ENCODE data around the gene PRAME. TPM values are rescaled to one million over a fixed set of nuclear protein-coding genes. Genes with fewer than 3 reads are reported as not detected.

PRAME gene
- total and polyA plus RNA-seq, 5 donors from 2014 or later: not detected

DNA sequence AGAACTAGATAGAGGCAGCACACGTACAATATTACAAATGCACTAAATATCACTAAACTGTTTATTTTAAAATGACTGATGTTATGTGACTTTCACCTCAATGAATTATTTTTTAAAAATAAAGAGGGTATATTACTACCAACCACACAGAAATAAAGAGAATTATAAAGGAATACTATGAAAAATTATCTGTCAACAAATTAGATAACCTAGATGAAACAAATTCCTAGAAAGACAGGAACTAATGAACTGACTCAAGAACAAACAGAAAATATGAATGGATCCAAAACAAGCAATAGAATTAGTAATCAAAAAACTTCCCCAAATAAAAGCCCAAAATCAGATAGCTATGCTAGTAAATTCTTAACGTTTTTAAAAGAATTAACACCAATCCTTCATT lies 60.8 kb downstream of the PRAME start:
- no peaks in the 10 kb centered on the region for H3K9me3 Mint-ChIP-seq
- Histone ChIP-seq H3K4me3 (ENCODE audit: low read depth, low read length) (no peak overlapping the region), H3K36me3 (ENCODE audit: control insufficient read depth, insufficient read depth, low read length) (no peaks in the 10 kb centered on the region), H3K27ac (ENCODE audit: insufficient read depth, low read length, poor library complexity, severe bottlenecking) (no peak overlapping the region), H3K9me3 (ENCODE audit: control insufficient read depth in 2 of 2, low read length in 2 of 2) (no peaks in the 10 kb centered on the region), H3K27me3 (ENCODE audit: control insufficient read depth, insufficient read depth, low read length) (no peaks in the 10 kb centered on the region), H3K4me1 (ENCODE audit: control insufficient read depth, insufficient read depth, low read length, poor library complexity, severe bottlenecking) (no peaks in the 10 kb centered on the region)
- H3K4me3 Mint-ChIP-seq: no peak overlapping the region
- H3K27ac Mint-ChIP-seq: no peak overlapping the region
- no peaks in the 10 kb centered on the region for H3K27me3 Mint-ChIP-seq
- DNase-seq: no peak
- H3K4me1 Mint-ChIP-seq: peaks cover 0 to 3% (median 0%) of the 10 kb centered on the region in 4 donors
- no peak for ATAC-seq (ENCODE audit: low read depth in 2 of 2)
- H3K36me3 Mint-ChIP-seq: peaks cover 18% of the 10 kb centered on the region

Other genes starting within 250 kb of the PRAME start
- 1.0 TPM for gene ZNF280B, start 50.5 kb downstream of the PRAME start, total RNA-seq
- 1 to 10 TPM in 1 of 4 donors, under 1 TPM in 3; 0.70 to 1.9 (median 0.84) TPM for gene ZNF280B, start 50.5 kb downstream of the PRAME start, polyA plus RNA-seq
- gene ZNF280A, start 39.0 kb downstream of the PRAME start, total RNA-seq: not detected
- not detected for gene ZNF280A, start 39.0 kb downstream of the PRAME start, polyA plus RNA-seq
- gene GGTLC2, start 85.3 kb upstream of the PRAME start, total RNA-seq: not detected
- gene GGTLC2, start 85.3 kb upstream of the PRAME start, polyA plus RNA-seq: under 1 TPM in 1 of 4 donors, not detected in 3; 0.24 TPM

Data from CD4-positive, CD25-positive, alpha-beta regulatory T cell (primary cell).